Ramos (cell line): ENCODE results near the gene VPS16.
"Not testable (repeated sequence)": the region's sequence is repeated elsewhere in the genome, so short reads cannot be mapped to it uniquely, and the experiment has no call there.

ENCODE experiments used
- in situ Hi-C: fragments of 300-500 bp; cut with MboI; formaldehyde crosslinking; loops from one replicate; pipeline ENCODE4 v1.14.3; 2022; ENCODE audit warnings: low sequenced_read_pairs; ENCODE audit not compliant: unreplicated experiment

Gene VPS16

DNA sequence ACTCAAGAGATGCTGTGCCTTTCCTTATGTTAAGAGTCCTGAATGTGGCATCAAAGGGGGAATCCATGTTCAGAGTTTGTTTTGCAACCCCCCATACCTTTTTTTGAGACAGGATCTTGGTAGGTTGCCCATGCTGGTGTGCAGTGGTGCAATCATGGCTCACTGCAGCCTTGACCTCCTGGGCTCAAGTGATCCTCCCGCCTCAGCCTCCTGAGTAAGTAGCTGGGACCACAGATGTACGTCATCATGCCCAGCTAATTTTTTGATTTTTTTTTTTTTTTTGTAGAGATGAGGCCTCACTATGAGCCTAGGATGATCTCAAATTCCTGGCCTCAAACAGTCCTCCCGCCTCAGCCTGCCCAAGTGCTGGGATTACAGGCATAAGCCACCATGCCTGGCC is 49.3 kb downstream of the VPS16 start:
- in situ Hi-C loops, result no loop called here

DNA sequence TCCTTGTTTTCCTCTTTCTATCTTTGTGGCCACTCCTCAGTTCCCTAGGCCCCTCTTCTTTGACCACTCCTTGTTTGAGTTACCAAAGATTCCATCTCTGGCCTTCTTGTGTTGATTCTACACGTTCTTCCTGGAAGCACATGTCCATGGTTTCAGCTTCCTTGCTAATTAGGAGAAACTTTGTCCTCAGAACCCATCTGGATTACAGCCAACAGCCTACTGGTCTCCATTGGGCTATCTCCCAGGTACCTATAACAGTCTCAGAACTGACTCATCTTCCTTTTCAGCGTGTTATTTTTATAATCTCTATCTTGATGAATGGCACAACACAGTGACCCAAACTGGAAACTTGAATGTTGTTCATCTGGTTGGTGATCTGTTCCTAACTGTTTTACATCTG is 50.2 kb downstream of the VPS16 start:
- in situ Hi-C loops, result no loop called here

DNA sequence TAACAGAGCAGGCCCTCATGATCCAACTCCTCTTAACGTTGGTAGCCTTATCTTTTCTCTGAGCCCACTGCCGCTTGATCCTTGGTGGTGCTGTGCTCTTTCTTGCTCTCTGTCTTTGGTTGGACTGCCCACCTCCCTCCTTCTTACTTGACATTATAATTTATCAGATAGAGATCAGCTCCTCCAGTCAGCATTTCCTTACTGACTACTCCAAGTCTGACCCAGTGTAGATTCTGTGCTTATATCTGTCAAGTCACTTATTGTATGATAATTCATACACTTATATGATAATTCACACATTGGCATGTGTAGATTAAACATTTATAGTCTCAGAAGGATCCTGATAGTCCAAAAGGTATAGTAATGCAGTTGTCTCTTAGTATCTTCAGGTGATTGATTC is 50.8 kb downstream of the VPS16 start:
- in situ Hi-C loops, result no loop called here

DNA sequence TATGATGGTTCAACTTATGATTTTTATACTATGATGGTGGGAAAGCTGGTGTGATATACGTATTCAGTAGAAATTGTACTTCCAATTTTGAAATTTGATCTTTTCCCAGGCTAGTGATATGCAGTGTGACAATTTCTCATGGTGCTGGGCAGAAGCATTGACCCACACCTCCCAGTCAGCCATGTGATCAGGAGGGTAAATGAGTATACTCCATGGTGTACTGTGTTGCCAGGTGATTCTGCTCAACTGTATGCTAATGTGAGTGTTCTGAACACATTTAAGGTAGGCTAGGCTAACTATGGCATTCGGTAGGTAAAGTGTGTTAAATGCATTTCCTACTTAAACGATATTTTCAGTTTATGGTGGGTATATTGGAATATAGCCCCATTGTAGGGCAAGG is 51.8 kb downstream of the VPS16 start:
- in situ Hi-C loops, result no loop called here

GRCh38 chr20:2894221-2894620 is 53.7 kb downstream of the VPS16 start:
- in situ Hi-C loops, result no loop called here

DNA sequence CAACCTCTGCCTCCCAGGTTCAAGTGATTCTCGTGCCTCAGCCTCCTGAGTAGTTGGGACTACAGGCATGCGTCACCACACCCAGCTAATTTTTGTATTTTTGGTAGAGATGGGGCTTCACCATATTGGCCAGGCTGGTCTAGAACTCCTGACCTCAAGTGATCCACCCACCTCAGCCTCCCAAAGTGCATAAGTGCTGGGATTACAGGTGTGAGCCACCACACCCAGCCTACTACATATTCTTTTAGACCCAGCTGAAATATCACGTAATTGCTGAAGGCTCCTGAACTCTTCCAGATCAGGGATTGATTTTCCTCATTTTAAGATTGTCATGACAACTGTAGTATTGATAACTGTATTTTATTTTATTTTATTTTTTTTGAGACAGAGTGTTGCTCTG is 54.6 kb downstream of the VPS16 start:
- in situ Hi-C loops, result not testable (repeated sequence)

DNA sequence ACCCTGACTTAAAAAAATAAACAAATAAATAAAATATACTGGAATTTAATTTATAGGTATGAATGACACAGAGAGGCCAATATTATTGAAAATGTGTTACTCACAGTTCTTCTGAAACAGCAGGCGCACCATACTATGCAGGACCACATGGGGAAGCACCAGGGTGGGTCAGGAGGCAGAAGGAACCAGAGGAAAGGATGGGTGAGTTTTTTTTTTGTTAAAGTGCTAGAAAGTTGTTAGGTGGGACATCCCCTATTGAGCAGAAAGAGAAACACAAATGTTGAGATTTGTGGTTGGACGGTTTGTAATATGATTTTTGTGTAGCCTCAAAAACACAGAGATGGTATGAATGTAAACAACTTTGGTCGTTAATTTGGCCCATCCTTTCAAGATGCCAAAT is 58.7 kb downstream of the VPS16 start:
- in situ Hi-C loops, result no loop called here

DNA sequence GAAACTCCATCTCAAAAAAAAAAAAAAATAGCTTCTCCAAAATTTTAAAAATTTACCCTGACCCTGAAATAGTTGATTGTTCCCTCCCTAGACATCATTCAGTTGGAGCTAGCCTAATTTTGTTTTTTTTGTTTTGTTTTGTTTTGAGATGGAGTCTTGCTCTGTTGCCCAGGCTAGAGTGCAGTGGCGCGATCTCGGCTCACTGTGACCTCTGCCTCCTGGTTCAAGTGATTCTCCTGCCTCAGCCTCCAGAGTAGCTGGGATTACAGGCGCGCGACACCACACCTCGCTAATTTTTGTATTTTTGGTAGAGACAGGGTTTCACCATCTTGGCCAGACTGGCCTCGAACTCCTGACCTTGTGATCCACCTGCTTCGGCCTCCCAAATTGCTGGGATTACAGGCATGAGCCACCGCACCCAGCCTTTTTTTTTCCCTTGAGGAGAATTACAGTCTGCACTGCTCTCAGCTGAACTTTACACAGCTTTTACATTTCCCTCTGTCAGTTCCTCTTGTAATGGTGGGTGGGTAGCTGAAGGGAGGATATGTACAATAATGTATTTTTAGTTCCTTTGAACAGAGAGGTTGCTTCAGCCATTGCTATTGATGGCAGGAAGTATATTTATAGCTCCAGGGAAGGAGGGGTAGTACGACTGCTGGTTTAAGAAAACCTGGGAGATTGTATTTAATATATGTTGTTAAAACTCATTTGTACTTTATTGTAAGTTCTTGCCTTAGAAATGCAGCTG is 60.5 kb downstream of the VPS16 start:
- in situ Hi-C loops, result no loop called here

GRCh38 chr20:2902291-2902690 is 61.7 kb downstream of the VPS16 start:
- in situ Hi-C loops, result no loop called here

DNA sequence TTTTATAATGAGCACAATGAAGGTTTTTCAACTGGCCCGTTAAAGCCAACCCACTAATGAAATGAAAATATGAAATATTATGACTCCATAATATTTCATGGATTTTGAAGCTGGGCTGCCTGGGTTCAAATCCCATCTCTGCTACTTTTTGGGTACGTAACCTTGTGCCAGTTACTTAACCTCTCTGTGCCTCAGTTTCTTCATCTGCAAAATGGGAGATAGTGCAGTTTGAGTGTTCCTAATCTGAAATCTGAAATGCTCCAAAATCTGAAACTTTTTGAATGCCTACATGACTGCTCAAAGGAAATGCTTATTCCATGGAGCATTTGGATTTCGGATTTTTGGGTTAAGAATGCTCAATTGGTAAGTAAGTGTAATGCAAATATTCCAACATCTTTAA is 62.3 kb downstream of the VPS16 start:
- in situ Hi-C loops, result no loop called here

DNA sequence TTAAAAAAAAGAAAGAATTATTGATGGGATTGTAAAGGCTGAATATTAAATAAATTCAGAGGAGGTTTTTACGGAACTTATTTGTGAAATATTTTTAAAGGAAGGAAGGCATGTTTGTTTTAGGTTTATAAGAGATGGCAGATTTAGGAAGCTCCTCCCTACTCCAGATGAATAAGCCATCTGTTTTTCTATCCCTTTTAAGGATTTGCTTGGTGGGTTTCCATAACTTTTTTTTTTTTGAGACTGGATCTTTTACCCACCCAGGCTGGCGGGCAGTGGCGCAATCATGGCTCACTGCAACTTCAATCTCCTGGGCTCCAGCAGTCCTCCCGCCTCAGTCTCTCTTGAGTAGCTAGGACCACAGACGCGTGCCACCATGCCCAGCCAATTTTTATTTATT is 63.1 kb downstream of the VPS16 start:
- in situ Hi-C loops, result no loop called here

- in situ Hi-C loops, result no loop called here
Observed at GRCh38 chr20:2907519-2907918, 67.0 kb downstream of the VPS16 start.

- in situ Hi-C loops, result no loop called here
Observed at GRCh38 chr20:2909953-2910352, 69.4 kb downstream of the VPS16 start.

DNA sequence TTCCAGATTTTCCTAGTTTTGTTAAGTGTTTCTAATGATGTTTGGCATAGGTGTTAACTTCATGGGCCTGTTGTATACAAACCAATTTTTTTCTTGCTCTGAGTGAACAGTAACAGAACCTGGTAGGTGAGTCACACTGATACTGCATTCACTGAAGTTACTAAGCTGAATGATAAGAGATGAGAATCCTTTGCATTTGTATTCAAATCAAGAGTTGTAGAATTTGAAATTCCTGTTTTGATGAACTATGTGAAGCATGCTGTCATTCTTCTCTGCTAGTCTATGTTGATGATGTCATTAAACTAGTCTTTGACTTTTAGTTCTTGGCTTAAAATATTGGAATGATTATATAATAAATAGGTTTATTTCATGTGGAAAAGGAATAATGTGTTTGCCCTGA is 70.7 kb downstream of the VPS16 start:
- in situ Hi-C loops, result no loop called here

DNA sequence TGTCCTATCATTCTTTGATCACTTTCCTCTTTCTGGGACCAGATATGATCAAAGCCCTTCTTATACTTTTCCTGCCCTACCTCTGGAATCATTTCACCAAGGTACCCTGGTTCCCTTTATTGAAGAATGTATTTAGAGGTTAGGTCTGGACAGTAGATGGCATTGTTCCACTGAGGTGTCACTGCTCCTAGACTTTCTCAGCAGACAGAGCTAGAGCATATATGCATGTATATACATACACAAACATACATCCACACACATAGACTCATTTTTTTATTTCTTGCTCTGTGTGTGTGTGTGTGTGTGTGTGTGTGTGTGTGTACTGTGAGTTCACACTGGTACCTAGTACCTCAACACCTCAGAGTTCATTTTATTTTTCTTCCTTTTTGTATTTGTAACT is 73.6 kb downstream of the VPS16 start:
- in situ Hi-C loops, result no loop called here
